ENCODE measurements around the gene LRRC57.

Gene LRRC57

GRCh38 chr15:42547918-42548248 is 710 bp downstream of the LRRC57 start:
- peak; percentile 62 for ATAC-seq

GRCh38 chr15:42544853-42545629 is 3.6 kb downstream of the LRRC57 start:
- ATAC-seq = no peak
- TF ChIP-seq SNAI2 (CRISPR knock-in tag; IDR thresholded peaks at IDR 0.05) (no peak), BACH2 (CRISPR knock-in tag; IDR thresholded peaks at IDR 0.05; ENCODE audit: borderline replicate concordance) (no peak), ZFP30 (CRISPR knock-in tag; IDR thresholded peaks at IDR 0.05) (no peak), CREB5 (CRISPR knock-in tag; IDR thresholded peaks at IDR 0.05; ENCODE audit: low read depth) (no peak), TSHZ2 (CRISPR knock-in tag; IDR thresholded peaks at IDR 0.05) (no peak), ISL1 (CRISPR knock-in tag; IDR thresholded peaks at IDR 0.05) (no peak), ARNTL (CRISPR knock-in tag; IDR thresholded peaks at IDR 0.05; ENCODE audit: borderline replicate concordance, low read depth) (no peak), CSDC2 (CRISPR knock-in tag; IDR thresholded peaks at IDR 0.05) (no peak), RARB (CRISPR knock-in tag; IDR thresholded peaks at IDR 0.05) (no peak), POU6F1 (CRISPR knock-in tag; IDR thresholded peaks at IDR 0.05; ENCODE audit: borderline replicate concordance, low read depth) (no peak)

More at GRCh38 chr15:42547918-42548248, 710 bp downstream of the LRRC57 start:
- TF ChIP-seq ZC3H10 (CRISPR knock-in tag; IDR thresholded peaks at IDR 0.05) (no peak), ISL1 (CRISPR knock-in tag; IDR thresholded peaks at IDR 0.05) (no peak), PATZ1 (CRISPR knock-in tag; IDR thresholded peaks at IDR 0.05; ENCODE audit: borderline replicate concordance) (no peak), ZFP3 (CRISPR knock-in tag; IDR thresholded peaks at IDR 0.05) (no peak), TSHZ2 (CRISPR knock-in tag; IDR thresholded peaks at IDR 0.05) (no peak), ZNF8 (CRISPR knock-in tag; IDR thresholded peaks at IDR 0.05) (no peak), ESRRG (CRISPR knock-in tag; IDR thresholded peaks at IDR 0.05) (no peak)

- TF ChIP-seq ZFP3 (CRISPR knock-in tag; IDR thresholded peaks at IDR 0.05) = no peak
- no peak for ATAC-seq
Observed at GRCh38 chr15:42533246-42533645, 15.3 kb downstream of the LRRC57 start.

GRCh38 chr15:42528970-42529369 is 19.6 kb downstream of the LRRC57 start:
- no peak for ATAC-seq
- no peak for TF ChIP-seq GLIS3 (CRISPR knock-in tag; IDR thresholded peaks at IDR 0.05)
- no peak for TF ChIP-seq RARB (CRISPR knock-in tag; IDR thresholded peaks at IDR 0.05)
- TF ChIP-seq CSRNP3 (CRISPR knock-in tag; IDR thresholded peaks at IDR 0.05) = no peak
- TF ChIP-seq BACH2 (CRISPR knock-in tag; IDR thresholded peaks at IDR 0.05; ENCODE audit: borderline replicate concordance) = no peak
- TF ChIP-seq OSR1 (CRISPR knock-in tag; IDR thresholded peaks at IDR 0.05) = no peak
- no peak for TF ChIP-seq ZFP30 (CRISPR knock-in tag; IDR thresholded peaks at IDR 0.05)
- TF ChIP-seq ESRRG (CRISPR knock-in tag; IDR thresholded peaks at IDR 0.05) = no peak
- TF ChIP-seq ZC3H10 (CRISPR knock-in tag; IDR thresholded peaks at IDR 0.05) = no peak
- TF ChIP-seq PATZ1 (CRISPR knock-in tag; IDR thresholded peaks at IDR 0.05; ENCODE audit: borderline replicate concordance) = no peak
- no peak for TF ChIP-seq ISL1 (CRISPR knock-in tag; IDR thresholded peaks at IDR 0.05)
- no peak for TF ChIP-seq SNAI2 (CRISPR knock-in tag; IDR thresholded peaks at IDR 0.05)
